K562 (cell line): ENCODE results near the gene LIPF. TPM values are rescaled to one million over a fixed set of nuclear protein-coding genes. Genes with fewer than 3 reads are reported as not detected.

Source experiments
- ATF7 ChIP-seq: fragments of 450-650 bp; IDR thresholded peaks from 2 replicates; pipeline ENCODE4 v1.7.1; 2014; ENCODE audit warnings: mild to moderate bottlenecking, moderate library complexity
- BDP1 ChIP-seq: IDR thresholded peaks from 3 replicates; pipeline ENCODE4 v1.6.1; 2011; ENCODE audit not compliant: insufficient read length, insufficient read depth
- CBX2 ChIP-seq: fragments of 200-600 bp; sonication (generic); IDR thresholded peaks from one replicate; pipeline ENCODE4 v1.6.1; 2012; ENCODE audit warnings: mild to moderate bottlenecking, low read length, inconsistent platforms; ENCODE audit not compliant: insufficient read depth, poor library complexity, severe bottlenecking
- CCNT2 ChIP-seq: IDR thresholded peaks from 2 replicates; pipeline ENCODE4 v1.6.1; 2011; ENCODE audit warnings: borderline replicate concordance, low read depth, mild to moderate bottlenecking, moderate library complexity, mixed read lengths, low read length; ENCODE audit not compliant: insufficient read length; ENCODE audit errors: extremely low read depth
- ETV1 ChIP-seq: fragments of 450-650 bp; conservative IDR thresholded peaks from 2 replicates; pipeline ENCODE4 v1.6.1; 2016; ENCODE audit warnings: missing genetic modification characterization, control low read depth, low read depth, missing compliant biosample characterization
- NONO ChIP-seq, 2 experiments: fragments of 200-400 bp in 1 of 2; fragments of 450-650 bp in 1 of 2; formaldehyde crosslinking in 1 of 2; IDR thresholded peaks; 2 replicates each; pipeline ENCODE4 v1.6.1; 2017; ENCODE audit warnings: low read depth in 2 of 2, mild to moderate bottlenecking in 2 of 2, moderate library complexity in 2 of 2, low read length in 1 of 2
- NR2F6 ChIP-seq: fragments of 450-650 bp; formaldehyde crosslinking; IDR thresholded peaks from 2 replicates; pipeline ENCODE4 v1.4.0; 2020; ENCODE audit warnings: mild to moderate bottlenecking
- PYGO2 ChIP-seq: fragments of 450-650 bp; IDR thresholded peaks from 2 replicates; pipeline ENCODE4 v1.6.1; 2016; ENCODE audit warnings: mild to moderate bottlenecking, missing genetic modification characterization, moderate library complexity, missing compliant biosample characterization
- RAD21 ChIP-seq, 2 experiments: fragments of 250-450 bp in 1 of 2; fragments of 450-650 bp in 1 of 2; sonication (Bioruptor Pico) in 1 of 2; formaldehyde crosslinking in 1 of 2; IDR thresholded peaks in 1 of 2; conservative IDR thresholded peaks in 1 of 2; 2 replicates each; pipeline versions ENCODE4 v1.4.0 to v1.8.0; 2020 to 2022; ENCODE audit warnings: mild to moderate bottlenecking in 2 of 2, moderate library complexity in 1 of 2
- SFPQ ChIP-seq: fragments of 200-400 bp; formaldehyde crosslinking; IDR thresholded peaks from 2 replicates; pipeline ENCODE4 v1.6.1; 2017; ENCODE audit warnings: mild to moderate bottlenecking, low read depth, low read length, moderate library complexity
- SREBF1 ChIP-seq: fragments of 150-350 bp; IDR thresholded peaks from 2 replicates; pipeline ENCODE4 v1.6.1; 2014; ENCODE audit warnings: antibody characterized with exemption, low read depth, low read length, borderline replicate concordance
- SUPT5H ChIP-seq: fragments of 450-650 bp; IDR thresholded peaks from 2 replicates; pipeline ENCODE4 v1.6.1; 2016
- ZBTB2 ChIP-seq: fragments of 450-650 bp; IDR thresholded peaks from 2 replicates; pipeline ENCODE4 v1.6.1; 2016; ENCODE audit warnings: antibody characterized with exemption
- ZFPM2 ChIP-seq: fragments of 250-450 bp; sonication (Bioruptor Pico); IDR thresholded peaks from 2 replicates; pipeline ENCODE4 v1.5.1; 2022; ENCODE audit warnings: mild to moderate bottlenecking
- ZNF316 ChIP-seq: fragments of 450-650 bp; IDR thresholded peaks from 2 replicates; pipeline ENCODE4 v1.6.1; 2016
- polyA plus RNA-seq, 8 experiments: library from polyadenylated mRNA; depleted of rRNA in 4 of 8; stranded (reverse) in 5 of 8; unstranded in 3 of 8; fragments of >200 nt; fragmentation: Nextera tagmentation in 2 of 8; fragmentation: Illumina TruSeq in 1 of 8; extraction: Ambion mirVana in 2 of 8; extraction: Trizol in 1 of 8; gene quantifications; 2 replicates each; pipeline versions ENCODE4 v1.2.1 to v1.2.3, GENCODE V29; 2011 to 2014; ENCODE audit warnings: inconsistent platforms in 1 of 8, missing spikeins in 1 of 8
- total RNA-seq, 7 experiments: library from RNA; depleted of rRNA in 6 of 7; stranded (reverse); fragments of >200 nt in 6 of 7; fragmentation: Illumina TruSeq in 2 of 7; extraction: Trizol in 2 of 7; gene quantifications; 2 replicates each; pipeline versions ENCODE4 v1.2.1 to v1.2.3, GENCODE V29; 2011 to 2021; ENCODE audit warnings: low replicate concordance in 1 of 7
- TF ChIP-seq, protein P1 (sequence below), 2 experiments: IDR thresholded peaks; 2 replicates each; pipeline ENCODE4 v1.6.1; 2011; ENCODE audit warnings: borderline replicate concordance in 1 of 2, control low read depth in 1 of 2, low read depth in 1 of 2, low read length in 1 of 2, mild to moderate bottlenecking in 1 of 2, mixed read lengths in 1 of 2, moderate library complexity in 1 of 2; ENCODE audit not compliant: insufficient read depth in 1 of 2, insufficient read length in 1 of 2, poor library complexity in 1 of 2, severe bottlenecking in 1 of 2; ENCODE audit errors: extremely low read depth in 1 of 2
- TF ChIP-seq, protein P2 (sequence below): fragments of 250-450 bp; sonication (Bioruptor Pico); IDR thresholded peaks from 2 replicates; pipeline ENCODE4 v1.8.0; 2021; ENCODE audit warnings: mild to moderate bottlenecking, moderate library complexity
- TF ChIP-seq, protein P3 (sequence below), 3 experiments: IDR thresholded peaks in 2 of 3; conservative IDR thresholded peaks in 1 of 3; 2 replicates each; pipeline ENCODE4 v1.5.1; 2011 to 2012; ENCODE audit warnings: low read length in 3 of 3, mild to moderate bottlenecking in 3 of 3, control low read depth in 2 of 3, improper control_type of control experiment in 1 of 3, inconsistent platforms in 1 of 3, low read depth in 1 of 3, mixed read lengths in 1 of 3, moderate library complexity in 1 of 3; ENCODE audit not compliant: insufficient read depth in 2 of 3

LIPF gene
- total and polyA plus RNA-seq, 9 of the 15 experiments (the other 6 are each of a cell fraction or from before 2014, with no cell fraction given) = not detected

DNA sequence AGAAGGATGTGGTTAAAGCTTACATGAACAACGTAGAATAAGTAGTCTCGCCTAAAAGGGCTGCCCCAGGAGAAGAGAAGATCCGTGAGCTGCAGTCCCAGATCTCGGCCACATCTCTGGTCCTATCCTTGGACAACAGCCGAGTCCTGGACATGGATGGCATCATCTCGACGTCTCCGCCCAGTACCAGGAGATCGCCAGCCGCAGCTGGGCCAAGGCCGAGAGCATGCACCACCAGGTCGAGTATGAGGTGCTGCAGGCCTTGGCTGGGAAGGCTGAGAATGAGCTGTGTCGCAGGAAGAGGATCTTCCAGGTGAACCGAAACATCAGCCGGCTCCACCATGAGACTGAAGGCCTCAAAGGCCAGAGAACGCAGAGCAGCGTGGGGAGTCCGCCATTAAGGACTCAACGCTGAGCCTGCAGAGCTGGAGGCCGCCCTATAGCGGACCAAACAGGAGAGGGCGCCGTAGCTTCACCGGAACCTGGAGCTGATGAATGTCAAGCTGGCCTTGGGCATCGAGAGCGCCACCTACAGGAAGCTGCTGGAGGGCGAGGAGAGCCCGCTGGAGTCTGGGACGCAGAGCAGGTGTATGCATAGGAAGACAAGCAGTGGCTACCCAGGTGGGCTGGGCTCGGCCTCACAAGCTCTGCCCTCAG is 64.0 kb downstream of the LIPF start (continued):
- TF ChIP-seq, protein P1, sequence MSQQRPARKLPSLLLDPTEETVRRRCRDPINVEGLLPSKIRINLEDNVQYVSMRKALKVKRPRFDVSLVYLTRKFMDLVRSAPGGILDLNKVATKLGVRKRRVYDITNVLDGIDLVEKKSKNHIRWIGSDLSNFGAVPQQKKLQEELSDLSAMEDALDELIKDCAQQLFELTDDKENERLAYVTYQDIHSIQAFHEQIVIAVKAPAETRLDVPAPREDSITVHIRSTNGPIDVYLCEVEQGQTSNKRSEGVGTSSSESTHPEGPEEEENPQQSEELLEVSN (IDR thresholded peaks at IDR 0.05; ENCODE audit: borderline replicate concordance in 1 of 2, extremely low read depth in 1 of 2, insufficient read depth in 1 of 2, insufficient read length in 1 of 2, low read depth in 1 of 2, low read length in 1 of 2, poor library complexity in 1 of 2, severe bottlenecking in 1 of 2) = no peak
- TF ChIP-seq ZNF316 (no peak), NONO (IDR thresholded peaks at IDR 0.05; ENCODE audit: low read depth in 2 of 2, low read length in 1 of 2) (no peak), SREBF1 (no peak), NR2F6 (CRISPR knock-in tag) (no peak), BDP1 (no peak), ATF7 (no peak), CBX2 (no peak), SFPQ (no peak), ZBTB2 (no peak), PYGO2 (tag) (no peak), ZFPM2 (CRISPR knock-in tag) (no peak), ETV1 (peak; percentile 61), RAD21 (CRISPR knock-in tag; conservative IDR thresholded peaks at IDR 0.05 in 1 of 2, IDR thresholded peaks at IDR 0.05 in 1 of 2) (peak; percentile 70 to 74), CCNT2 (no peak), SUPT5H (no peak)
- TF ChIP-seq, protein P2, sequence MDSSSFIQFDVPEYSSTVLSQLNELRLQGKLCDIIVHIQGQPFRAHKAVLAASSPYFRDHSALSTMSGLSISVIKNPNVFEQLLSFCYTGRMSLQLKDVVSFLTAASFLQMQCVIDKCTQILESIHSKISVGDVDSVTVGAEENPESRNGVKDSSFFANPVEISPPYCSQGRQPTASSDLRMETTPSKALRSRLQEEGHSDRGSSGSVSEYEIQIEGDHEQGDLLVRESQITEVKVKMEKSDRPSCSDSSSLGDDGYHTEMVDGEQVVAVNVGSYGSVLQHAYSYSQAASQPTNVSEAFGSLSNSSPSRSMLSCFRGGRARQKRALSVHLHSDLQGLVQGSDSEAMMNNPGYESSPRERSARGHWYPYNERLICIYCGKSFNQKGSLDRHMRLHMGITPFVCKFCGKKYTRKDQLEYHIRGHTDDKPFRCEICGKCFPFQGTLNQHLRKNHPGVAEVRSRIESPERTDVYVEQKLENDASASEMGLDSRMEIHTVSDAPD (CRISPR knock-in tag) = no peak
- TF ChIP-seq, protein P3, sequence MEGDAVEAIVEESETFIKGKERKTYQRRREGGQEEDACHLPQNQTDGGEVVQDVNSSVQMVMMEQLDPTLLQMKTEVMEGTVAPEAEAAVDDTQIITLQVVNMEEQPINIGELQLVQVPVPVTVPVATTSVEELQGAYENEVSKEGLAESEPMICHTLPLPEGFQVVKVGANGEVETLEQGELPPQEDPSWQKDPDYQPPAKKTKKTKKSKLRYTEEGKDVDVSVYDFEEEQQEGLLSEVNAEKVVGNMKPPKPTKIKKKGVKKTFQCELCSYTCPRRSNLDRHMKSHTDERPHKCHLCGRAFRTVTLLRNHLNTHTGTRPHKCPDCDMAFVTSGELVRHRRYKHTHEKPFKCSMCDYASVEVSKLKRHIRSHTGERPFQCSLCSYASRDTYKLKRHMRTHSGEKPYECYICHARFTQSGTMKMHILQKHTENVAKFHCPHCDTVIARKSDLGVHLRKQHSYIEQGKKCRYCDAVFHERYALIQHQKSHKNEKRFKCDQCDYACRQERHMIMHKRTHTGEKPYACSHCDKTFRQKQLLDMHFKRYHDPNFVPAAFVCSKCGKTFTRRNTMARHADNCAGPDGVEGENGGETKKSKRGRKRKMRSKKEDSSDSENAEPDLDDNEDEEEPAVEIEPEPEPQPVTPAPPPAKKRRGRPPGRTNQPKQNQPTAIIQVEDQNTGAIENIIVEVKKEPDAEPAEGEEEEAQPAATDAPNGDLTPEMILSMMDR (IDR thresholded peaks at IDR 0.05 in 2 of 3, conservative IDR thresholded peaks at IDR 0.05 in 1 of 3; ENCODE audit: insufficient read depth in 2 of 3, low read depth in 1 of 3, low read length in 3 of 3) = peak; percentile 61 to 94 (median 68); a peak in 5 of 6 replicates
